ENCODE measurements around the gene SP4. TPM values are rescaled to one million over a fixed set of nuclear protein-coding genes. Genes with fewer than 3 reads are reported as not detected.

Gene SP4
- total and polyA plus RNA-seq, 9 donors = 4.2 to 8.3 (median 6.3) TPM

GRCh38 chr7:21443149-21443841 is 15.4 kb downstream of the SP4 start:
- H3K4me1 ChIP-seq (ENCODE audit: control insufficient read depth, insufficient read depth, low read length) = no peaks in the 10 kb centered on the region
- no peak overlapping the region for H3K4me3 ChIP-seq (ENCODE audit: low read length)
- no peaks in the 10 kb centered on the region for H3K27me3 ChIP-seq (ENCODE audit: control insufficient read depth, insufficient read depth, low read length)
- H3K9me3 ChIP-seq (replicated peaks; ENCODE audit: control insufficient read depth, low read depth, low read length) = no peaks in the 10 kb centered on the region
- H3K36me3 ChIP-seq (ENCODE audit: control insufficient read depth, insufficient read depth, low read length) = no peaks in the 10 kb centered on the region
- WGBS (ENCODE audit: insufficient coverage) = 88% methylated on average over 3 of the region's 7 CpGs
- H3K27ac ChIP-seq (ENCODE audit: low read length) = no peak overlapping the region
- DNase-seq = no peak

GRCh38 chr7:21448974-21449373 is 21.1 kb downstream of the SP4 start:
- H3K4me1 ChIP-seq (ENCODE audit: control insufficient read depth, insufficient read depth, low read length) = no peaks in the 10 kb centered on the region
- DNase-seq = no peak
- no peaks in the 10 kb centered on the region for H3K27me3 ChIP-seq (ENCODE audit: control insufficient read depth, insufficient read depth, low read length)
- peaks cover 16% of the 10 kb centered on the region for H3K9me3 ChIP-seq (replicated peaks; ENCODE audit: control insufficient read depth, low read depth, low read length)
- H3K36me3 ChIP-seq (ENCODE audit: control insufficient read depth, insufficient read depth, low read length) = no peaks in the 10 kb centered on the region
- H3K4me3 ChIP-seq (ENCODE audit: low read length) = no peak overlapping the region
- WGBS (ENCODE audit: insufficient coverage) = 93% methylated on average over 6 of the region's 6 CpGs
- H3K27ac ChIP-seq (ENCODE audit: low read length) = no peak overlapping the region

- no peaks in the 10 kb centered on the region for H3K36me3 ChIP-seq (ENCODE audit: control insufficient read depth, insufficient read depth, low read length)
- peaks cover 23% of the 10 kb centered on the region for H3K9me3 ChIP-seq (replicated peaks; ENCODE audit: control insufficient read depth, low read depth, low read length)
- no peaks in the 10 kb centered on the region for H3K4me1 ChIP-seq (ENCODE audit: control insufficient read depth, insufficient read depth, low read length)
- DNase-seq = no peak
- no peaks in the 10 kb centered on the region for H3K27me3 ChIP-seq (ENCODE audit: control insufficient read depth, insufficient read depth, low read length)
- H3K27ac ChIP-seq (ENCODE audit: low read length) = no peak overlapping the region
- no peak overlapping the region for H3K4me3 ChIP-seq (ENCODE audit: low read length)
Measured at GRCh38 chr7:21450076-21450475, 22.2 kb downstream of the SP4 start.

- WGBS (ENCODE audit: insufficient coverage) = 77% methylated on average over 4 of the region's 5 CpGs
- no peaks in the 10 kb centered on the region for H3K4me1 ChIP-seq (ENCODE audit: control insufficient read depth, insufficient read depth, low read length)
- DNase-seq = no peak
- peaks cover 3% of the 10 kb centered on the region for H3K36me3 ChIP-seq (ENCODE audit: control insufficient read depth, insufficient read depth, low read length)
- peaks cover 28% of the 10 kb centered on the region for H3K9me3 ChIP-seq (replicated peaks; ENCODE audit: control insufficient read depth, low read depth, low read length)
- no peak overlapping the region for H3K4me3 ChIP-seq (ENCODE audit: low read length)
- H3K27me3 ChIP-seq (ENCODE audit: control insufficient read depth, insufficient read depth, low read length) = no peaks in the 10 kb centered on the region
- no peak overlapping the region for H3K27ac ChIP-seq (ENCODE audit: low read length)
Measured at GRCh38 chr7:21450941-21451340, 23.1 kb downstream of the SP4 start.

- Histone ChIP-seq H3K27me3 (ENCODE audit: control insufficient read depth, insufficient read depth, low read length) (no peaks in the 10 kb centered on the region), H3K36me3 (ENCODE audit: control insufficient read depth, insufficient read depth, low read length) (peaks cover 7% of the 10 kb centered on the region), H3K27ac (ENCODE audit: low read length) (no peak overlapping the region), H3K4me3 (ENCODE audit: low read length) (no peak overlapping the region), H3K4me1 (ENCODE audit: control insufficient read depth, insufficient read depth, low read length) (no peaks in the 10 kb centered on the region), H3K9me3 (replicated peaks; ENCODE audit: control insufficient read depth, low read depth, low read length) (peaks cover 33% of the 10 kb centered on the region)
- no peak for DNase-seq
Measured at GRCh38 chr7:21454182-21454581, 26.3 kb downstream of the SP4 start.

GRCh38 chr7:21454906-21455305 is 27.0 kb downstream of the SP4 start:
- Histone ChIP-seq H3K9me3 (replicated peaks; ENCODE audit: control insufficient read depth, low read depth, low read length) (peaks cover 33% of the 10 kb centered on the region), H3K4me1 (ENCODE audit: control insufficient read depth, insufficient read depth, low read length) (no peaks in the 10 kb centered on the region), H3K27ac (ENCODE audit: low read length) (no peak overlapping the region), H3K4me3 (ENCODE audit: low read length) (no peak overlapping the region), H3K27me3 (ENCODE audit: control insufficient read depth, insufficient read depth, low read length) (no peaks in the 10 kb centered on the region), H3K36me3 (ENCODE audit: control insufficient read depth, insufficient read depth, low read length) (peaks cover 7% of the 10 kb centered on the region)
- DNase-seq = no peak
- no CpG with 5 or more reads among the region's 1 CpG for WGBS (ENCODE audit: insufficient coverage)

- 97% methylated on average over 25 of the region's 26 CpGs for WGBS (ENCODE audit: insufficient coverage)
- Histone ChIP-seq H3K27ac (ENCODE audit: low read length) (no peak overlapping the region), H3K4me1 (ENCODE audit: control insufficient read depth, insufficient read depth, low read length) (no peaks in the 10 kb centered on the region), H3K27me3 (ENCODE audit: control insufficient read depth, insufficient read depth, low read length) (no peaks in the 10 kb centered on the region), H3K4me3 (ENCODE audit: low read length) (no peak overlapping the region), H3K9me3 (replicated peaks; ENCODE audit: control insufficient read depth, low read depth, low read length) (peaks cover 3% of the 10 kb centered on the region), H3K36me3 (ENCODE audit: control insufficient read depth, insufficient read depth, low read length) (peaks cover 4% of the 10 kb centered on the region)
- no peak for DNase-seq
Measured at GRCh38 chr7:21461282-21461681, 33.4 kb downstream of the SP4 start.

- 85% methylated on average over 2 of the region's 3 CpGs for WGBS (ENCODE audit: insufficient coverage)
- Histone ChIP-seq H3K27me3 (ENCODE audit: control insufficient read depth, insufficient read depth, low read length) (no peaks in the 10 kb centered on the region), H3K4me3 (ENCODE audit: low read length) (no peak overlapping the region), H3K36me3 (ENCODE audit: control insufficient read depth, insufficient read depth, low read length) (peaks cover 2% of the 10 kb centered on the region), H3K4me1 (ENCODE audit: control insufficient read depth, insufficient read depth, low read length) (no peaks in the 10 kb centered on the region), H3K9me3 (replicated peaks; ENCODE audit: control insufficient read depth, low read depth, low read length) (peaks cover 3% of the 10 kb centered on the region), H3K27ac (ENCODE audit: low read length) (no peak overlapping the region)
- no peak for DNase-seq
Measured at GRCh38 chr7:21462081-21462480, 34.2 kb downstream of the SP4 start.

GRCh38 chr7:21463524-21463923 is 35.6 kb downstream of the SP4 start:
- Histone ChIP-seq H3K27me3 (ENCODE audit: control insufficient read depth, insufficient read depth, low read length) (no peaks in the 10 kb centered on the region), H3K4me3 (ENCODE audit: low read length) (no peak overlapping the region), H3K36me3 (ENCODE audit: control insufficient read depth, insufficient read depth, low read length) (peaks cover 2% of the 10 kb centered on the region), H3K27ac (ENCODE audit: low read length) (no peak overlapping the region), H3K4me1 (ENCODE audit: control insufficient read depth, insufficient read depth, low read length) (no peaks in the 10 kb centered on the region), H3K9me3 (replicated peaks; ENCODE audit: control insufficient read depth, low read depth, low read length) (no peaks in the 10 kb centered on the region)
- no peak for DNase-seq
- 84% methylated on average over 3 of the region's 4 CpGs for WGBS (ENCODE audit: insufficient coverage)

GRCh38 chr7:21468969-21469368 is 41.1 kb downstream of the SP4 start:
- no peaks in the 10 kb centered on the region for H3K36me3 ChIP-seq (ENCODE audit: control insufficient read depth, insufficient read depth, low read length)
- H3K9me3 ChIP-seq (replicated peaks; ENCODE audit: control insufficient read depth, low read depth, low read length) = no peaks in the 10 kb centered on the region
- no peak for DNase-seq
- H3K4me3 ChIP-seq (ENCODE audit: low read length) = no peak overlapping the region
- H3K27me3 ChIP-seq (ENCODE audit: control insufficient read depth, insufficient read depth, low read length) = no peaks in the 10 kb centered on the region
- no peak overlapping the region for H3K27ac ChIP-seq (ENCODE audit: low read length)
- no peaks in the 10 kb centered on the region for H3K4me1 ChIP-seq (ENCODE audit: control insufficient read depth, insufficient read depth, low read length)

- Histone ChIP-seq H3K27me3 (ENCODE audit: control insufficient read depth, insufficient read depth, low read length) (no peaks in the 10 kb centered on the region), H3K4me1 (ENCODE audit: control insufficient read depth, insufficient read depth, low read length) (no peaks in the 10 kb centered on the region), H3K36me3 (ENCODE audit: control insufficient read depth, insufficient read depth, low read length) (no peaks in the 10 kb centered on the region), H3K4me3 (ENCODE audit: low read length) (no peak overlapping the region), H3K9me3 (replicated peaks; ENCODE audit: control insufficient read depth, low read depth, low read length) (no peaks in the 10 kb centered on the region), H3K27ac (ENCODE audit: low read length) (no peak overlapping the region)
- no CpG with 5 or more reads among the region's 3 CpGs for WGBS (ENCODE audit: insufficient coverage)
- no peak for DNase-seq
Measured at GRCh38 chr7:21469894-21470293, 42.0 kb downstream of the SP4 start.
